Mesenteric fat pad (tissue), 1 donor: Measurements from ENCODE around the gene IQUB. TPM values are rescaled to one million over a fixed set of nuclear protein-coding genes. Genes with fewer than 3 reads are reported as not detected.
"Not testable (repeated sequence)": the region's sequence is repeated elsewhere in the genome, so short reads cannot be mapped to it uniquely, and the experiment has no call there.

ENCODE experiments used
- DNase-seq: peaks from one replicate; pipeline ENCODE4 v3.0.0-alpha.2; 2020; ENCODE audit warnings: low spot score
- total RNA-seq: library from RNA; stranded (reverse); fragmentation: NEBNext Ultra II Directional; extraction: Animal tissue kit (Norgen Biotek cat#: 25700); gene quantifications from one replicate; pipeline ENCODE4 v1.2.1, GENCODE V29; 2021
- donor health status: DM: yes; HTN: yes; CAD: no.

Gene IQUB
- total RNA-seq, 1 donor from 2014 or later = 0.10 TPM

GRCh38 chr7:123415625-123416024, 118.8 kb downstream of the IQUB start:
- DNase-seq = no peak

DNA sequence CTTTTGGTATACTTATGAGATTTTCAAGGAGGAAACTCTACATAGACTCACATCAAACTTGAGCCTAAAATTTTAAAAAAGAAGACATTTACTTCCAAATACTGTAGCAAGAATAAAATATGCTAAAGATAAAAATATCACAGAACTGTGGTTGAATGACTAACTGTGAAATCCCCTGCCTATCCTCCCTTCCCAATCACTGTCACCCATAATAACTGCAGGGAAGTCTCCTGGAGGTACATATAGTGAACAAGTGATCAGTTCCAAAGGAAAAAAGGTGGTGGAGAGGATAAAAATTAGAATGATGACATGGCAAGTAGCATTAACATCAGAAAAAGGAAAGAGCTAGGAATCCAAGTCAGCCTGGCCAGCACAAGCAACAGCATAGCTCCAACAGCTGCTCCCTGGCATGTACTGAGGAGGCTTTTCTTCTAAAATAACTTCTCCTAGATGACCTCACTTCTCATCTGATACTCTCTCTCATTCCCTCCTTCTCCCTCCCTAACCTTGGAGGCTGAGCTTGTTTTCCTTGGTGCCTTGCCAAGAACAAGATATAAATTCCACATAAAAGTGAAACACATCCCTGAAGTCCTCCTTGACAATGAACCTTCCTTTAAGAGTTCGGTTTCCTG, 124.0 kb downstream of the IQUB start:
- DNase-seq = no peak

DNA sequence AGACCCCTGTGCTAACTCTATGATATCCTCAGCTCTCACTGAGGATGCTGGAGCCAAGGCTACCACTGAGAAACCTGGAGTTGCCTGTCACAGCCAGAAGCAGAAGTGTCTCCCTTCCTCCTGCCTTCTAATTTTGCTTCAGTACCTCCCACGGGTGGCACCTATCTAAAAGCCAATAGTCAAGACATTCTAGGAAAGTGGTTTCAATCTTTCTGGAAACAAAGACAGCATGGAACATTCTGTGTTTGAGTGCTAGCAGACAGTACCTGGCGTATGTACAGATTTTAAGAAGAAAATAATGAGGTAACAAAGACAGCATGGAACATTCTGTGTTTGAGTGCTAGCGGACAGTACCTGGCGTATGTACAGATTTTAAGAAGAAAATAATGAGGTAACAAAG, 126.4 kb downstream of the IQUB start:
- DNase-seq = not testable (repeated sequence)

Other genes with a start within 250 kb of the IQUB start
- 48.9 TPM for gene NDUFA5, start 23.2 kb upstream of the IQUB start, total RNA-seq
- gene ASB15, start 67.2 kb upstream of the IQUB start, total RNA-seq = not detected
- not detected for gene LMOD2, start 121.3 kb upstream of the IQUB start, total RNA-seq
- 35.0 TPM for gene WASL, start 214.4 kb upstream of the IQUB start, total RNA-seq